ENCODE measurements around the gene CYP3A4.
"Not testable (repeated sequence)": the region's sequence is repeated elsewhere in the genome, so short reads cannot be mapped to it uniquely, and the experiment has no call there.

Gene CYP3A4

GRCh38 chr7:99793443-99793842, 9.5 kb upstream of the CYP3A4 start:
- DNase-seq (ENCODE audit: insufficient read length, low spot score): no peak
- no peak for FAIRE-seq
- TF ChIP-seq TAF1 (IDR thresholded peaks at IDR 0.05; ENCODE audit: low read depth, low read length): no peak
- no peak for TF ChIP-seq POLR2AphosphoS5 (IDR thresholded peaks at IDR 0.05; ENCODE audit: low read depth, low read length)
- no peak for TF ChIP-seq POLR2A (IDR thresholded peaks at IDR 0.05; ENCODE audit: low read depth, low read length)
- TF ChIP-seq SPI1 (IDR thresholded peaks at IDR 0.05; ENCODE audit: low read depth, low read length): no peak
- no peak for TF ChIP-seq PAX5 (IDR thresholded peaks at IDR 0.05; ENCODE audit: insufficient read depth, low read length, severe bottlenecking)
- no peak for TF ChIP-seq POU2F2 (IDR thresholded peaks at IDR 0.05; ENCODE audit: low read depth, low read length)

GRCh38 chr7:99792967-99793366, 9.0 kb upstream of the CYP3A4 start:
- FAIRE-seq: no peak
- TF ChIP-seq PAX5 (IDR thresholded peaks at IDR 0.05; ENCODE audit: insufficient read depth, low read length, severe bottlenecking) (no peak), POU2F2 (IDR thresholded peaks at IDR 0.05; ENCODE audit: low read depth, low read length) (no peak), POLR2AphosphoS5 (IDR thresholded peaks at IDR 0.05; ENCODE audit: low read depth, low read length) (no peak), TAF1 (IDR thresholded peaks at IDR 0.05; ENCODE audit: low read depth, low read length) (no peak), SPI1 (IDR thresholded peaks at IDR 0.05; ENCODE audit: low read depth, low read length) (no peak), POLR2A (IDR thresholded peaks at IDR 0.05; ENCODE audit: low read depth, low read length) (no peak)
- DNase-seq (ENCODE audit: insufficient read length, low spot score): no peak

GRCh38 chr7:99791667-99792369, 7.8 kb upstream of the CYP3A4 start:
- DNase-seq (ENCODE audit: insufficient read length, low spot score) (no peak), FAIRE-seq (no peak)
- TF ChIP-seq TAF1 (IDR thresholded peaks at IDR 0.05; ENCODE audit: low read depth, low read length) (no peak), POLR2AphosphoS5 (IDR thresholded peaks at IDR 0.05; ENCODE audit: low read depth, low read length) (no peak), POU2F2 (IDR thresholded peaks at IDR 0.05; ENCODE audit: low read depth, low read length) (no peak), PAX5 (IDR thresholded peaks at IDR 0.05; ENCODE audit: insufficient read depth, low read length, severe bottlenecking) (no peak), POLR2A (IDR thresholded peaks at IDR 0.05; ENCODE audit: low read depth, low read length) (no peak), SPI1 (IDR thresholded peaks at IDR 0.05; ENCODE audit: low read depth, low read length) (no peak)

GRCh38 chr7:99791021-99791420, 7.0 kb upstream of the CYP3A4 start:
- DNase-seq (ENCODE audit: insufficient read length, low spot score): no peak
- no peak for FAIRE-seq
- TF ChIP-seq POU2F2 (IDR thresholded peaks at IDR 0.05; ENCODE audit: low read depth, low read length) (no peak), SPI1 (IDR thresholded peaks at IDR 0.05; ENCODE audit: low read depth, low read length) (no peak), POLR2AphosphoS5 (IDR thresholded peaks at IDR 0.05; ENCODE audit: low read depth, low read length) (no peak), PAX5 (IDR thresholded peaks at IDR 0.05; ENCODE audit: insufficient read depth, low read length, severe bottlenecking) (no peak), POLR2A (IDR thresholded peaks at IDR 0.05; ENCODE audit: low read depth, low read length) (no peak), TAF1 (IDR thresholded peaks at IDR 0.05; ENCODE audit: low read depth, low read length) (no peak)

GRCh38 chr7:99790407-99790806, 6.4 kb upstream of the CYP3A4 start:
- no peak for FAIRE-seq
- no peak for DNase-seq (ENCODE audit: insufficient read length, low spot score)
- TF ChIP-seq TAF1 (IDR thresholded peaks at IDR 0.05; ENCODE audit: low read depth, low read length): no peak
- no peak for TF ChIP-seq POU2F2 (IDR thresholded peaks at IDR 0.05; ENCODE audit: low read depth, low read length)
- no peak for TF ChIP-seq SPI1 (IDR thresholded peaks at IDR 0.05; ENCODE audit: low read depth, low read length)
- TF ChIP-seq PAX5 (IDR thresholded peaks at IDR 0.05; ENCODE audit: insufficient read depth, low read length, severe bottlenecking): no peak
- TF ChIP-seq POLR2A (IDR thresholded peaks at IDR 0.05; ENCODE audit: low read depth, low read length): no peak

GRCh38 chr7:99789441-99790070, 5.6 kb upstream of the CYP3A4 start:
- TF ChIP-seq TAF1 (IDR thresholded peaks at IDR 0.05; ENCODE audit: low read depth, low read length) (no peak), POLR2AphosphoS5 (IDR thresholded peaks at IDR 0.05; ENCODE audit: low read depth, low read length) (no peak), SPI1 (IDR thresholded peaks at IDR 0.05; ENCODE audit: low read depth, low read length) (no peak), POU2F2 (IDR thresholded peaks at IDR 0.05; ENCODE audit: low read depth, low read length) (no peak), POLR2A (IDR thresholded peaks at IDR 0.05; ENCODE audit: low read depth, low read length) (no peak), PAX5 (IDR thresholded peaks at IDR 0.05; ENCODE audit: insufficient read depth, low read length, severe bottlenecking) (no peak)
- DNase-seq (ENCODE audit: insufficient read length, low spot score) (no peak), FAIRE-seq (no peak)

- no peak for TF ChIP-seq POLR2A (IDR thresholded peaks at IDR 0.05; ENCODE audit: low read depth, low read length)
- no peak for TF ChIP-seq POU2F2 (IDR thresholded peaks at IDR 0.05; ENCODE audit: low read depth, low read length)
- TF ChIP-seq TAF1 (IDR thresholded peaks at IDR 0.05; ENCODE audit: low read depth, low read length): no peak
- TF ChIP-seq SPI1 (IDR thresholded peaks at IDR 0.05; ENCODE audit: low read depth, low read length): no peak
- no peak for TF ChIP-seq POLR2AphosphoS5 (IDR thresholded peaks at IDR 0.05; ENCODE audit: low read depth, low read length)
- no peak for DNase-seq (ENCODE audit: insufficient read length, low spot score)
- peak; percentile 43 for FAIRE-seq
Measured at GRCh38 chr7:99788554-99788953, 4.6 kb upstream of the CYP3A4 start.

GRCh38 chr7:99786726-99787335, 2.8 kb upstream of the CYP3A4 start:
- FAIRE-seq (no peak), DNase-seq (ENCODE audit: insufficient read length, low spot score) (no peak)
- TF ChIP-seq POLR2A (IDR thresholded peaks at IDR 0.05; ENCODE audit: low read depth, low read length) (no peak), TAF1 (IDR thresholded peaks at IDR 0.05; ENCODE audit: low read depth, low read length) (no peak)

- DNase-seq (ENCODE audit: insufficient read length, low spot score): not testable (repeated sequence)
- FAIRE-seq: peak; percentile 31
Measured at GRCh38 chr7:99785654-99786053, 1.7 kb upstream of the CYP3A4 start.
